Measurements from ENCODE around the gene PLK2.

The PLK2 gene

DNA sequence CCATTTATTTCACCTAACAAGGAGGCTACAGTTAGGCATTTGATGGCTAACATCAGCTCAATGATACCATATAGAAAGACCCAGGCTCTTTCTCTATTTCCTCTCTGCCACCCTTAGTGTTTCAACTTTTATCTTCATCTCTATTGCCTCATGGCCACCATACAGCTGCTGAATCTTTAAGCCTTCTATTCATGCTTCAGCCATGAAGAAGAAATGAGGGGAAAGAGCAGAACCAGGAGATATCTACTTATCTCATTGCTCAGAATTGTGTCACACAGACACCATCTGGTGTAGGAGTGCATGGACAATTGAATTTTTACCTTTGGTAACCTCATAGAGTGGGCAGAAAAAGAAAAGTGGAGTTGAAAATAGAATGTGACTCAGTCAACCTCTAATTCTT lies 38.0 kb upstream of the PLK2 start:
- Histone ChIP-seq H2AK5ac (ENCODE audit: low read length) (no peak overlapping the region), H2BK5ac (ENCODE audit: low read length) (no peak overlapping the region), H3K27ac (ENCODE audit: low read depth, low read length) (no peak overlapping the region), H3K4me2 (ENCODE audit: low read length) (no peak overlapping the region), H3K9ac (ENCODE audit: low read length) (no peak overlapping the region), H3K4me3 (ENCODE audit: low read length) (no peak overlapping the region), H3K79me1 (ENCODE audit: low read length) (no peaks in the 10 kb centered on the region), H3K4ac (ENCODE audit: low read depth, low read length) (no peak overlapping the region), H4K8ac (ENCODE audit: low read depth, low read length) (no peak overlapping the region), H3K4me1 (ENCODE audit: control insufficient read depth, low read depth, low read length) (peaks cover 2% of the 10 kb centered on the region), H3K79me2 (ENCODE audit: control insufficient read depth, insufficient read depth, low read length) (no peaks in the 10 kb centered on the region), H3K23ac (ENCODE audit: low read length) (no peak overlapping the region), H3K18ac (ENCODE audit: low read length) (no peak overlapping the region), H3K27me3 (ENCODE audit: insufficient read depth, low read length, poor library complexity) (no peaks in the 10 kb centered on the region), H2BK120ac (ENCODE audit: low read depth, low read length) (no peak overlapping the region), H3K36me3 (ENCODE audit: control insufficient read depth, insufficient read depth, low read length) (no peaks in the 10 kb centered on the region), H4K5ac (ENCODE audit: low read length) (no peak overlapping the region), H3K56ac (ENCODE audit: low read length) (no peak overlapping the region), H2BK15ac (replicated peaks; ENCODE audit: low read depth) (no peak overlapping the region)
- no peak for DNase-seq

DNA sequence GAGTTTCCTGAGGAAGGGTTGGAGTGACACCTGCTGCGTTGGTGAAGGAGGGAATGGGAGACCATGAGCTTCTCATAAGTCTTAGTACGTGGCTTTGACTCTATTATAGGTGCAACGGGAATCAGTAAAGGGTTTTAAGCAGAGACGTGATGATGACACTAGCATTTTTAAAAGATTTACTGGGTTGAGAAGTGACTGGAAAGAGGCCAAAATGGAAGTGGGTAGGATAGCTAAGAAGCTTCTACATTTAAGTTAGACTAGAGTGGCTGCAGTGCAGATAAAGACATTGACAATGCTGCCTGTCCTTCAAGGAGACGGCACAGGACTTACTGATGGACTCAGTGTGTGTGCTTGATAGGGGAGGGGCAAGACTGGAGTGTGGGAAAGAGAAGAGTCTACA lies 37.5 kb upstream of the PLK2 start:
- Histone ChIP-seq H3K79me2 (ENCODE audit: control insufficient read depth, insufficient read depth, low read length) (no peaks in the 10 kb centered on the region), H3K4ac (ENCODE audit: low read depth, low read length) (no peak overlapping the region), H3K27ac (ENCODE audit: low read depth, low read length) (no peak overlapping the region), H3K9ac (ENCODE audit: low read length) (no peak overlapping the region), H3K18ac (ENCODE audit: low read length) (no peak overlapping the region), H4K8ac (ENCODE audit: low read depth, low read length) (no peak overlapping the region), H4K5ac (ENCODE audit: low read length) (no peak overlapping the region), H3K79me1 (ENCODE audit: low read length) (no peaks in the 10 kb centered on the region), H2BK120ac (ENCODE audit: low read depth, low read length) (no peak overlapping the region), H3K36me3 (ENCODE audit: control insufficient read depth, insufficient read depth, low read length) (no peaks in the 10 kb centered on the region), H3K23ac (ENCODE audit: low read length) (no peak overlapping the region), H2AK5ac (ENCODE audit: low read length) (no peak overlapping the region), H3K4me3 (ENCODE audit: low read length) (no peak overlapping the region), H2BK15ac (replicated peaks; ENCODE audit: low read depth) (no peak overlapping the region), H2BK5ac (ENCODE audit: low read length) (no peak overlapping the region), H3K4me1 (ENCODE audit: control insufficient read depth, low read depth, low read length) (peaks cover 2% of the 10 kb centered on the region), H3K56ac (ENCODE audit: low read length) (no peak overlapping the region), H3K27me3 (ENCODE audit: insufficient read depth, low read length, poor library complexity) (no peaks in the 10 kb centered on the region), H3K4me2 (ENCODE audit: low read length) (no peak overlapping the region)
- no CpG with 5 or more reads among the region's 5 CpGs for WGBS (ENCODE audit: extremely low coverage, insufficient coverage, low lambda C conversion rate)
- DNase-seq = no peak

DNA sequence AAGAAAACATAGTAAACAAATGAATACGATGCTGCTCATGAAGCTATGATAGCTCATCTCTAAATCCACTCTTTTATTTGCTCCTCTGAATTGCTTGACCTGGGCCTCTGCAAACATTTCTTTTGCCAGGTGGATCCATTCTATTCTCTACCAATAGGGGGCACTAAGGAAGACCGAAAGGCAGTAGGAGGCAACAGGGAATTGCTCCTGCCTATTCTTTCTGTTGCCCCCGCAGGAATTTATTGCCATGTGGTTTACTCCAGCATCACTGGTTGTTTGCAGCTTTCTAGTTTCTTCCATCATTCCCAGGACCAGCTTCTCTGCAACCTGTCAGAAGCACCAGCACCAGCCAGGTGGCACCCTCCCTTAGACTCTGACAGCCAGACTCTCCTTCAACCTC lies 36.6 kb upstream of the PLK2 start:
- Histone ChIP-seq H3K27me3 (ENCODE audit: insufficient read depth, low read length, poor library complexity) (no peaks in the 10 kb centered on the region), H2BK120ac (ENCODE audit: low read depth, low read length) (no peak overlapping the region), H4K8ac (ENCODE audit: low read depth, low read length) (no peak overlapping the region), H2AK5ac (ENCODE audit: low read length) (no peak overlapping the region), H3K23ac (ENCODE audit: low read length) (no peak overlapping the region), H3K4ac (ENCODE audit: low read depth, low read length) (no peak overlapping the region), H3K4me3 (ENCODE audit: low read length) (no peak overlapping the region), H2BK15ac (replicated peaks; ENCODE audit: low read depth) (no peak overlapping the region), H3K18ac (ENCODE audit: low read length) (no peak overlapping the region), H3K4me1 (ENCODE audit: control insufficient read depth, low read depth, low read length) (peaks cover 2% of the 10 kb centered on the region), H3K79me1 (ENCODE audit: low read length) (no peaks in the 10 kb centered on the region), H3K4me2 (ENCODE audit: low read length) (no peak overlapping the region), H2BK5ac (ENCODE audit: low read length) (no peak overlapping the region), H3K9ac (ENCODE audit: low read length) (no peak overlapping the region), H4K5ac (ENCODE audit: low read length) (no peak overlapping the region), H3K27ac (ENCODE audit: low read depth, low read length) (no peak overlapping the region), H3K56ac (ENCODE audit: low read length) (no peak overlapping the region), H3K79me2 (ENCODE audit: control insufficient read depth, insufficient read depth, low read length) (no peaks in the 10 kb centered on the region), H3K36me3 (ENCODE audit: control insufficient read depth, insufficient read depth, low read length) (no peaks in the 10 kb centered on the region)
- no CpG with 5 or more reads among the region's 3 CpGs for WGBS (ENCODE audit: extremely low coverage, insufficient coverage, low lambda C conversion rate)
- peak; percentile 54 for DNase-seq

DNA sequence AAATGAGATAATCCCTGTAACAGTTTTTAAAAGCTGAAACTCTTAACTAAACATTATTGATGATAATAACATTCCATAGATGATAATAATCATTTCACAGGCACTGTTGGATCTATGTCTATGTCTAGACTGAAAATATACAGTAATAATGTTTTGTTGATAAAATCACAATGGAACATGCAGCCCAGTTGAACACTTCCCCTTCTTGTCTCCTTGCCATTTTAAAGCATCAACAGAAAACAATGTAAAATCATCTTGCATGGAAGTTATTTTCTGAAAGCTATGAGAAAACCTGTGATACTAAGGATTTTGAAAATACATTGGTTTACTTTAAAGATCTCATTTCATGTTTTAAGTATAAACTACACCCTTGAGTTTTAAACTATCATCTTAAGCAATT lies 33.3 kb upstream of the PLK2 start:
- H3K27me3 ChIP-seq (ENCODE audit: insufficient read depth, low read length, poor library complexity) = no peaks in the 10 kb centered on the region
- H3K4me2 ChIP-seq (ENCODE audit: low read length) = no peak overlapping the region
- no peak overlapping the region for H2BK15ac ChIP-seq (replicated peaks; ENCODE audit: low read depth)
- H3K79me1 ChIP-seq (ENCODE audit: low read length) = no peaks in the 10 kb centered on the region
- H4K8ac ChIP-seq (ENCODE audit: low read depth, low read length) = no peak overlapping the region
- H2AK5ac ChIP-seq (ENCODE audit: low read length) = no peak overlapping the region
- no peaks in the 10 kb centered on the region for H3K36me3 ChIP-seq (ENCODE audit: control insufficient read depth, insufficient read depth, low read length)
- no peak overlapping the region for H2BK5ac ChIP-seq (ENCODE audit: low read length)
- no peak overlapping the region for H3K27ac ChIP-seq (ENCODE audit: low read depth, low read length)
- no peak overlapping the region for H3K9ac ChIP-seq (ENCODE audit: low read length)
- no peak overlapping the region for H4K5ac ChIP-seq (ENCODE audit: low read length)
- peaks cover 4% of the 10 kb centered on the region for H3K4me1 ChIP-seq (ENCODE audit: control insufficient read depth, low read depth, low read length)
- no peak for DNase-seq
- no peak overlapping the region for H3K4me3 ChIP-seq (ENCODE audit: low read length)
- H3K79me2 ChIP-seq (ENCODE audit: control insufficient read depth, insufficient read depth, low read length) = no peaks in the 10 kb centered on the region
- no peak overlapping the region for H3K23ac ChIP-seq (ENCODE audit: low read length)
- no peak overlapping the region for H3K56ac ChIP-seq (ENCODE audit: low read length)
- no peak overlapping the region for H3K18ac ChIP-seq (ENCODE audit: low read length)
- H3K4ac ChIP-seq (ENCODE audit: low read depth, low read length) = no peak overlapping the region
- no peak overlapping the region for H2BK120ac ChIP-seq (ENCODE audit: low read depth, low read length)

DNA sequence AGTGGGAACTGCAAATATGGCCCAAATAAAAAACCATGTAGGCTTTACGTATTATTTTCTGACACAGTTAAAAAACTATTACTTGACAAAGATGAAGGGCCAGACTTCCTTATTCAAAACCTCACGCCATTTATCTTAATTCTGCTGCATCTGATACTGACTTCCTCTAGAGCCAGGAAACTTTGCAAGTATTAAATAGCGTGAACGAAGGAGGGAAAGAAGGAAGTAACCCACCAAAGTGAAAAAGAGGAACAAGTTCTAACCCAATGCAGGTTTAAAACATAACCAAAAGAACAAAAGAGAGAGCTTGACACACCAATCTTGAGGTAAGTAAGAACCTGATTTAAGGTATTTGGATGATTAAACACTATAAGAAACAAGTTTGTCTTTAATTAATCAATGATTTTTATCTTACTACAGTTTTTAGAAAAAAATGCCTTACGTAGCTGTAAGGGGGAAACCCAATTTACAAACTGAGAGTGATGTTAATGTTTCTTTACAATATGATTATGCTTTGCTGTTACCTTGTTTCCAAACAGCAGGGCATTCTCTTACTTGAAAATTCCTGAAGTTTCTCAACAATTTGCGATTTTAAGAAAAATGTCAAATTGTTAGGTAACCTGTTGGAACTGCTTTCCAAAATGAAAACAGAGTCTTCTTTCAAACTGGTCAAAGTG lies 31.5 kb upstream of the PLK2 start, which contains the start of gene GAPT:
TSS of gene GAPT (plus strand) at position 220 of the 677 bp plus-strand sequence. CDS start 3,102 bp downstream, outside the sequence.
- Histone ChIP-seq H3K4ac (ENCODE audit: low read depth, low read length) (no peak within 1 kb of the TSS), H2BK120ac (ENCODE audit: low read depth, low read length) (no peak within 1 kb of the TSS), H3K4me2 (ENCODE audit: low read length) (no peak within 1 kb of the TSS), H3K4me3 (ENCODE audit: low read length) (no peak within 1 kb of the TSS), H3K79me1 (ENCODE audit: low read length) (no peaks in the 10 kb centered on the region), H3K36me3 (ENCODE audit: control insufficient read depth, insufficient read depth, low read length) (no peaks in the 10 kb centered on the region), H2AK5ac (ENCODE audit: low read length) (no peak within 1 kb of the TSS), H3K4me1 (ENCODE audit: control insufficient read depth, low read depth, low read length) (peaks cover 4% of the 10 kb centered on the region), H3K23ac (ENCODE audit: low read length) (no peak within 1 kb of the TSS), H3K9ac (ENCODE audit: low read length) (no peak within 1 kb of the TSS), H2BK15ac (replicated peaks; ENCODE audit: low read depth) (no peak within 1 kb of the TSS), H2BK5ac (ENCODE audit: low read length) (peak within 1 kb of the TSS; percentile 80), H4K8ac (ENCODE audit: low read depth, low read length) (no peak within 1 kb of the TSS), H3K27me3 (ENCODE audit: insufficient read depth, low read length, poor library complexity) (no peaks in the 10 kb centered on the region), H3K18ac (ENCODE audit: low read length) (no peak within 1 kb of the TSS), H4K5ac (ENCODE audit: low read length) (no peak within 1 kb of the TSS), H3K56ac (ENCODE audit: low read length) (peak within 1 kb of the TSS; percentile 9), H3K27ac (ENCODE audit: low read depth, low read length) (no peak within 1 kb of the TSS), H3K79me2 (ENCODE audit: control insufficient read depth, insufficient read depth, low read length) (no peaks in the 10 kb centered on the region)
- no CpG with 5 or more reads among the region's 6 CpGs for WGBS (ENCODE audit: extremely low coverage, insufficient coverage, low lambda C conversion rate)
- DNase-seq = peak; percentile 37

DNA sequence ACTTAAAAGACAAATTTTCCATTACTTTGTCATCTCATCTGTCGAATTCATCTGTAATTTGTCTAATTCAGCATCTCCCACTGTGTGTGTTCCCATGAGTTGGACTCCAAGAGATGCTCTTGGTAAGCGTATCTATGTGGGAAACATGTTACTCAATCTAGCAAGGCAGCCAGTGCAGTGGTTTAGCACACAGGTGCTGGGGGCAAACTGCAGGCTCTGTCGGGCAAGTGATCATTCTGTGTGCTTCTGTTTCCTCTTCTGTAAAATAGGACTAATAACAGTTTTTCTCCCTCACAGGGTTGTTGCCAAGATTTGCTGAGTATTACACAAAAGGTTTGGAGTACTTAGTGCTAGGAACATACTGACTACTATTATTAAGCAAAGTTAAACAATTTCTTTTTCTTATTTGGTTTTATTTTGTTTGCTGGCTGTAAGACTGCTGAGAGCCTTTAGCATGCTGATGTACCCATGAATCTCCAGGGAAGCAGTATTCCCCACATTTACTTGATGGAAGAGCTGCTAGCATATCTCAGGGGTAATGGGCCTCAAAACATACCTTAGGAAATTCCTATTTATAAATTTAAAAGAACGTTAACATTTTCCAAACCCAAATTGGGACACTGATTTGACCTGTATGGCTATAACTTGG lies 30.6 kb upstream of the PLK2 start:
- H3K4me3 ChIP-seq (ENCODE audit: low read length) = no peak overlapping the region
- no peak overlapping the region for H3K18ac ChIP-seq (ENCODE audit: low read length)
- no peak overlapping the region for H3K9ac ChIP-seq (ENCODE audit: low read length)
- peak overlapping the region; percentile 80 for H2BK5ac ChIP-seq (ENCODE audit: low read length)
- peaks cover 4% of the 10 kb centered on the region for H3K4me1 ChIP-seq (ENCODE audit: control insufficient read depth, low read depth, low read length)
- no peak for DNase-seq
- no peak overlapping the region for H3K27ac ChIP-seq (ENCODE audit: low read depth, low read length)
- no peak overlapping the region for H3K23ac ChIP-seq (ENCODE audit: low read length)
- no peak overlapping the region for H2BK120ac ChIP-seq (ENCODE audit: low read depth, low read length)
- no peak overlapping the region for H3K4me2 ChIP-seq (ENCODE audit: low read length)
- no peaks in the 10 kb centered on the region for H3K27me3 ChIP-seq (ENCODE audit: insufficient read depth, low read length, poor library complexity)
- peak overlapping the region; percentile 9 for H3K56ac ChIP-seq (ENCODE audit: low read length)
- no peak overlapping the region for H3K4ac ChIP-seq (ENCODE audit: low read depth, low read length)
- no peaks in the 10 kb centered on the region for H3K36me3 ChIP-seq (ENCODE audit: control insufficient read depth, insufficient read depth, low read length)
- no peak overlapping the region for H2BK15ac ChIP-seq (replicated peaks; ENCODE audit: low read depth)
- H2AK5ac ChIP-seq (ENCODE audit: low read length) = no peak overlapping the region
- no peak overlapping the region for H4K8ac ChIP-seq (ENCODE audit: low read depth, low read length)
- no peak overlapping the region for H4K5ac ChIP-seq (ENCODE audit: low read length)
- H3K79me1 ChIP-seq (ENCODE audit: low read length) = no peaks in the 10 kb centered on the region
- H3K79me2 ChIP-seq (ENCODE audit: control insufficient read depth, insufficient read depth, low read length) = no peaks in the 10 kb centered on the region
- WGBS (ENCODE audit: extremely low coverage, insufficient coverage, low lambda C conversion rate) = no CpG with 5 or more reads among the region's 4 CpGs
